ENCODE data around the gene TMEM81.

Gene TMEM81

DNA sequence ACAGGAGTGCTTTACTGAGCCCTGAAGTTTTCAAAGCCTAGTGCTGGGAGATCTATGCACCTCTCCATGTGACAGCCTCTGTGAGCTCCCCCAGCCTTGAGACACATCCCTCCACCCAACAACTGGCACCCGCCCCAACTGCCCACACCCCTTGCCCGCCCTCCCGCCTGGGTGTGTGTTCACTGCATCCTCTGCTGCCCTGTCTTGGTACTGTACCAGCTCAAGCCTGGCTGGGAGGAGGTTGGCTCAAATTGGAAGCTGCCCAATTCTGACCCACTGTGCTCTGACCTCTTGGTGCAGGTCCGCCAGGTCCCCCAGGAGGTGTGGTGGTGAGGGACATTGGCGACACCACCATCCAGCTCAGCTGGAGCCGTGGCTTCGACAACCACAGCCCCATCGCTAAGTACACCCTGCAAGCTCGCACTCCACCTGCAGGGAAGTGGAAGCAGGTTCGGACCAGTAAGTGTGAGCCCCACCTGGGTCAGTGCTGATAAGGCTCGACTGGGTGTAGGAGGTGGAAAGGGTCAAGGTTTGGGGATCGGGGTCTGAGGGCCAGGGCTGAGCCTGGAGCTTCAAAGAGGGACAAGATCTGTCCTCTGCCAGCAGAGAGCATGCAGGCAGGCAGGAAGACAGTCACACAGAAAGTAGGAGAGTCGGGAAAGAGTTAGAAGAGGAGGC is 18.0 kb downstream of the TMEM81 start:
- DNase-seq (ENCODE audit: low spot score): no peak
- TF ChIP-seq, protein P1, sequence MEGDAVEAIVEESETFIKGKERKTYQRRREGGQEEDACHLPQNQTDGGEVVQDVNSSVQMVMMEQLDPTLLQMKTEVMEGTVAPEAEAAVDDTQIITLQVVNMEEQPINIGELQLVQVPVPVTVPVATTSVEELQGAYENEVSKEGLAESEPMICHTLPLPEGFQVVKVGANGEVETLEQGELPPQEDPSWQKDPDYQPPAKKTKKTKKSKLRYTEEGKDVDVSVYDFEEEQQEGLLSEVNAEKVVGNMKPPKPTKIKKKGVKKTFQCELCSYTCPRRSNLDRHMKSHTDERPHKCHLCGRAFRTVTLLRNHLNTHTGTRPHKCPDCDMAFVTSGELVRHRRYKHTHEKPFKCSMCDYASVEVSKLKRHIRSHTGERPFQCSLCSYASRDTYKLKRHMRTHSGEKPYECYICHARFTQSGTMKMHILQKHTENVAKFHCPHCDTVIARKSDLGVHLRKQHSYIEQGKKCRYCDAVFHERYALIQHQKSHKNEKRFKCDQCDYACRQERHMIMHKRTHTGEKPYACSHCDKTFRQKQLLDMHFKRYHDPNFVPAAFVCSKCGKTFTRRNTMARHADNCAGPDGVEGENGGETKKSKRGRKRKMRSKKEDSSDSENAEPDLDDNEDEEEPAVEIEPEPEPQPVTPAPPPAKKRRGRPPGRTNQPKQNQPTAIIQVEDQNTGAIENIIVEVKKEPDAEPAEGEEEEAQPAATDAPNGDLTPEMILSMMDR (IDR thresholded peaks at IDR 0.05; ENCODE audit: extremely low read depth, missing control alignments): no peak

- no peak for DNase-seq (ENCODE audit: low spot score)
- TF ChIP-seq, protein P1 (IDR thresholded peaks at IDR 0.05; ENCODE audit: extremely low read depth, missing control alignments): no peak
These were observed 18.6 kb downstream of the TMEM81 start for GRCh38 chr1:205065666-205066065.

DNA sequence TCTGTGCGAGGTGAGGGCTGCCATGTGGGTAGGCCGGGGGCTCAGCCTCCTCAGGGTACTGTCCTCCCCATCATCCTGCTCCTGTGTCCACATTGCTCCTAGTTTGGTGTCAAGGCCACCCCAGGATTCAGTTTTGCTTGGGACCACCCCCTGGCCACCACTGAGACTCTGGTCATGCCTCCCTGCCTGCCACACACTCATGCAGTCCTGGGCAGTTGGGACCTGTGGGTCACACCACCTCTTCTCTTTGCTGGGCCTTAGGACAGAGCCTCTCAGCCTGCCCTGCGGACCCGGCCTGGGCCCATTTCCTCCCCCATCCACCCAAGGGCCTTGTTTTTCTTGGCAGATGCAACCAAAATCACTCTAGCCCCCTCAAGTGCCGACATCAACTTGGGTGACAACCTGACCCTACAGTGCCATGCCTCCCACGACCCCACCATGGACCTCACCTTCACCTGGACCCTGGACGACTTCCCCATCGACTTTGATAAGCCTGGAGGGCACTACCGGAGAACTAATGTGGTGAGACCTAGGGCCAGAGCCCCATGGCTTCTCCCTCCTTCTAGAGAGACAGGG is 19.4 kb downstream of the TMEM81 start:
- DNase-seq (ENCODE audit: low spot score): no peak
- TF ChIP-seq, protein P1 (IDR thresholded peaks at IDR 0.05; ENCODE audit: extremely low read depth, missing control alignments): no peak

DNA sequence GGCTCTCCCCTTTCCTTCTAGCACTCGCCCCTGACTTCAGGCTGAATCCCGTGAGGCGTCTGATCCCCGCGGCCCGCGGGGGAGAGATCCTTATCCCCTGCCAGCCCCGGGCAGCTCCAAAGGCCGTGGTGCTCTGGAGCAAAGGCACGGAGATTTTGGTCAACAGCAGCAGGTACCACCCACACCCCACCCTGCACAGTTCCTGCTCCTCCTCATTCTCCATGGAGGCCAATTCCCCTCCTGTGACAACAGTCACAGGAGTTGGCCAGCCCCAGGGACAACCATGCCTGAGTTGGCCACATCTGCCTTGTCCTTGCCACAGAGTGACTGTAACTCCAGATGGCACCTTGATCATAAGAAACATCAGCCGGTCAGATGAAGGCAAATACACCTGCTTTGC is 20.0 kb downstream of the TMEM81 start:
- DNase-seq (ENCODE audit: low spot score): no peak
- TF ChIP-seq, protein P1 (IDR thresholded peaks at IDR 0.05; ENCODE audit: extremely low read depth, missing control alignments): no peak

GRCh38 chr1:205062895-205063294 is 21.4 kb downstream of the TMEM81 start:
- TF ChIP-seq, protein P1 (IDR thresholded peaks at IDR 0.05; ENCODE audit: extremely low read depth, missing control alignments): no peak
- no peak for DNase-seq (ENCODE audit: low spot score)

- no peak for DNase-seq (ENCODE audit: low spot score)
- TF ChIP-seq, protein P1 (IDR thresholded peaks at IDR 0.05; ENCODE audit: extremely low read depth, missing control alignments): no peak
These were observed 21.9 kb downstream of the TMEM81 start for GRCh38 chr1:205062319-205062718.

GRCh38 chr1:205061665-205062069 is 22.6 kb downstream of the TMEM81 start:
- DNase-seq (ENCODE audit: low spot score): peak; percentile 82
- TF ChIP-seq, protein P1 (IDR thresholded peaks at IDR 0.05; ENCODE audit: extremely low read depth, missing control alignments): peak; percentile 81
